Measurements from ENCODE around the gene RNF25. TPM values are rescaled to one million over a fixed set of nuclear protein-coding genes. Genes with fewer than 3 reads are reported as not detected.

The RNF25 gene
- total RNA-seq, 2 donors from 2014 or later = 24.5 to 32.1 TPM

- no peak for DNase-seq
- no peaks in the 10 kb centered on the region for H3K4me1 Mint-ChIP-seq
- no peak overlapping the region for H3K27ac Mint-ChIP-seq
- H3K4me3 ChIP-seq (ENCODE audit: low read length) = no peak overlapping the region
- WGBS, 2 experiments (ENCODE audit: insufficient coverage in 1 of 2, insufficient read length in 1 of 2) = 83 to 96% methylated on average over 1 of the region's 1 CpG
- no peaks in the 10 kb centered on the region for H3K27me3 ChIP-seq (ENCODE audit: control insufficient read depth, insufficient read depth, low read length, poor library complexity, severe bottlenecking)
- H3K36me3 ChIP-seq (ENCODE audit: control insufficient read depth, insufficient read depth, low read length) = peaks cover 77% of the 10 kb centered on the region
- H3K4me3 Mint-ChIP-seq = no peak overlapping the region
- H3K9ac ChIP-seq (ENCODE audit: extremely low read depth, low read length, poor library complexity, severe bottlenecking) = no peak overlapping the region
- no peaks in the 10 kb centered on the region for H3K4me1 ChIP-seq (ENCODE audit: control insufficient read depth, insufficient read depth, low read length)
- no peaks in the 10 kb centered on the region for H3K9me3 ChIP-seq (ENCODE audit: control insufficient read depth, low read length)
- H3K27ac ChIP-seq (ENCODE audit: low read depth, low read length) = no peak overlapping the region
- no peaks in the 10 kb centered on the region for H3K9me3 Mint-ChIP-seq
- H3K27me3 Mint-ChIP-seq (ENCODE audit: insufficient read depth) = no peaks in the 10 kb centered on the region
- H3K36me3 Mint-ChIP-seq (ENCODE audit: low read depth) = peaks cover 65% of the 10 kb centered on the region
- TF ChIP-seq, protein P1, sequence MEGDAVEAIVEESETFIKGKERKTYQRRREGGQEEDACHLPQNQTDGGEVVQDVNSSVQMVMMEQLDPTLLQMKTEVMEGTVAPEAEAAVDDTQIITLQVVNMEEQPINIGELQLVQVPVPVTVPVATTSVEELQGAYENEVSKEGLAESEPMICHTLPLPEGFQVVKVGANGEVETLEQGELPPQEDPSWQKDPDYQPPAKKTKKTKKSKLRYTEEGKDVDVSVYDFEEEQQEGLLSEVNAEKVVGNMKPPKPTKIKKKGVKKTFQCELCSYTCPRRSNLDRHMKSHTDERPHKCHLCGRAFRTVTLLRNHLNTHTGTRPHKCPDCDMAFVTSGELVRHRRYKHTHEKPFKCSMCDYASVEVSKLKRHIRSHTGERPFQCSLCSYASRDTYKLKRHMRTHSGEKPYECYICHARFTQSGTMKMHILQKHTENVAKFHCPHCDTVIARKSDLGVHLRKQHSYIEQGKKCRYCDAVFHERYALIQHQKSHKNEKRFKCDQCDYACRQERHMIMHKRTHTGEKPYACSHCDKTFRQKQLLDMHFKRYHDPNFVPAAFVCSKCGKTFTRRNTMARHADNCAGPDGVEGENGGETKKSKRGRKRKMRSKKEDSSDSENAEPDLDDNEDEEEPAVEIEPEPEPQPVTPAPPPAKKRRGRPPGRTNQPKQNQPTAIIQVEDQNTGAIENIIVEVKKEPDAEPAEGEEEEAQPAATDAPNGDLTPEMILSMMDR (conservative IDR thresholded peaks at IDR 0.05) = no peak
These were observed 26.7 kb downstream of the RNF25 start for GRCh38 chr2:218645126-218645525.

DNA sequence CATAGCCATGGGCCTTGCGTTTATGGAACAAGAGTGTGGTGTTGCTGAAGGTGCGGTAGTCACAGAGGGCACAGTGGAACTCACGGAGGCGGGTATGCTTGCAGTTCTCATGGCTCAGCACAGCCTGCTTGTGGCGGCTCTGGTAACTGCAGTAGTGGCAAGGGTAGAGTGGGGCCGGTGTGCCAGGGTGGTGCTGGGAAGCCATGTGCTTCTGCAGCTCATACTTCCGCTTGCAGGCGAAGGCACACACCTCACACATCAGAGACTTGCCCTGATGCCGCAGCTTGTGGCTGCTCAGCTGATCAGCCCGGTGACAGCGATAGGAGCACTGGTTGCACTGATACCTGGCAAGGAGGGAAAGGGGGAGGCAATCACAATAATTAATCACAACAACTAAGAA is 27.1 kb downstream of the RNF25 start:
- Histone ChIP-seq H3K9ac (ENCODE audit: extremely low read depth, low read length, poor library complexity, severe bottlenecking) (no peak overlapping the region), H3K4me1 (ENCODE audit: control insufficient read depth, insufficient read depth, low read length) (no peaks in the 10 kb centered on the region), H3K4me3 (ENCODE audit: low read length) (no peak overlapping the region), H3K36me3 (ENCODE audit: control insufficient read depth, insufficient read depth, low read length) (peaks cover 75% of the 10 kb centered on the region), H3K9me3 (ENCODE audit: control insufficient read depth, low read length) (no peaks in the 10 kb centered on the region), H3K27me3 (ENCODE audit: control insufficient read depth, insufficient read depth, low read length, poor library complexity, severe bottlenecking) (no peaks in the 10 kb centered on the region), H3K27ac (ENCODE audit: low read depth, low read length) (no peak overlapping the region)
- Mint-ChIP-seq H3K9me3 (no peaks in the 10 kb centered on the region), H3K4me3 (no peak overlapping the region), H3K36me3 (ENCODE audit: low read depth) (peaks cover 63% of the 10 kb centered on the region), H3K27ac (no peak overlapping the region), H3K4me1 (no peaks in the 10 kb centered on the region), H3K27me3 (ENCODE audit: insufficient read depth) (no peaks in the 10 kb centered on the region)
- DNase-seq = no peak
- TF ChIP-seq, protein P1 (conservative IDR thresholded peaks at IDR 0.05) = no peak
- 95 to 97% methylated on average over 6 to 11 of the region's 11 CpGs for WGBS, 2 experiments (ENCODE audit: insufficient coverage in 1 of 2, insufficient read length in 1 of 2)

DNA sequence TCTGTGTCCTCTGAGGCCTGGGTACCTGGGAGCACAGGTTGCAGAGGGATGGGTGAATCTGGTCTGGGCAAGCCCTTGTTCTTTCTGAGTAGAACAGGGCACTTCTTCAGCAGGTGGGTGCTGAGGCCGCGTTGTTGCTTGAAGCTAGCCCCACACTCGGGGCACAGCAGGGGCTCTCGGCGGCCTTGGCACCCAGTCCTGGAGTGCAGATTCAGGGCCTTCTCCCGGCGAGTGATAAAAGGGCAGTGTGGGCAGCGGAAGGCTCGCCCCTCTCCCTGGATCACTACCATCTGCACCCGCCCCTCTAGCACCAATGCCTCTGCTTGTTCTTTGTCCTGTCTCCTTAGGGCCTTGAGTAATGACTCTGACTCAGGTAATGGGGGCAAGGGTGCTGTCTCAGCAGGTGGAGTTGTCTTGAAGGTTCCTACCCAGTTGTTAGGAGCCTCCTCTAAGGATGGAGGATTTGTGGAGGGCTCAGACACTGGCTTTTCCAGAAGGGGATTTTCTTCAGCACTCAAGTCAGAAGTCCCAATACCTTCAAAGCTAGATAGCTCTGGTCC is 28.0 kb downstream of the RNF25 start:
- H3K27me3 Mint-ChIP-seq (ENCODE audit: insufficient read depth) = no peaks in the 10 kb centered on the region

More for the DNA sequence above, 28.0 kb downstream of the RNF25 start:
- Mint-ChIP-seq H3K4me1 (no peaks in the 10 kb centered on the region), H3K4me3 (no peak overlapping the region), H3K9me3 (no peaks in the 10 kb centered on the region), H3K36me3 (ENCODE audit: low read depth) (peaks cover 65% of the 10 kb centered on the region), H3K27ac (no peak overlapping the region)
- H3K36me3 ChIP-seq (ENCODE audit: control insufficient read depth, insufficient read depth, low read length) = peaks cover 77% of the 10 kb centered on the region
- H3K9ac ChIP-seq (ENCODE audit: extremely low read depth, low read length, poor library complexity, severe bottlenecking) = no peak overlapping the region
- 92 to 98% methylated on average over 8 to 10 of the region's 10 CpGs for WGBS, 2 experiments (ENCODE audit: insufficient coverage in 1 of 2, insufficient read length in 1 of 2)
- no peaks in the 10 kb centered on the region for H3K4me1 ChIP-seq (ENCODE audit: control insufficient read depth, insufficient read depth, low read length)
- H3K27me3 ChIP-seq (ENCODE audit: control insufficient read depth, insufficient read depth, low read length, poor library complexity, severe bottlenecking) = no peaks in the 10 kb centered on the region
- TF ChIP-seq, protein P1 (conservative IDR thresholded peaks at IDR 0.05) = no peak
- DNase-seq = no peak
- H3K27ac ChIP-seq (ENCODE audit: low read depth, low read length) = no peak overlapping the region
- H3K4me3 ChIP-seq (ENCODE audit: low read length) = no peak overlapping the region
- no peaks in the 10 kb centered on the region for H3K9me3 ChIP-seq (ENCODE audit: control insufficient read depth, low read length)
